ENCODE results near the gene KRT76.
"Not testable (repeated sequence)": the region's sequence is repeated elsewhere in the genome, so short reads cannot be mapped to it uniquely, and the experiment has no call there.

Gene KRT76

GRCh38 chr12:52795332-52795674, 18.2 kb upstream of the KRT76 start:
- not testable (repeated sequence) for H3K9ac ChIP-seq (ENCODE audit: low read depth, low read length); H3K4me3 ChIP-seq (ENCODE audit: low read length); H3K4me1 ChIP-seq (ENCODE audit: insufficient read depth, low read length); H3K27me3 ChIP-seq (ENCODE audit: insufficient read depth, low read length); H3K9me3 ChIP-seq (ENCODE audit: insufficient read depth, low read depth, low read length); H3K27ac ChIP-seq (ENCODE audit: low read depth, low read length); H3K36me3 ChIP-seq (ENCODE audit: insufficient read depth, low read length)
- 95% methylated on average over 2 of the region's 2 CpGs for WGBS

- Histone ChIP-seq H3K27ac (ENCODE audit: low read depth, low read length) (no peak overlapping the region), H3K4me3 (ENCODE audit: low read length) (no peak overlapping the region), H3K36me3 (ENCODE audit: insufficient read depth, low read length) (no peaks in the 10 kb centered on the region), H3K27me3 (ENCODE audit: insufficient read depth, low read length) (no peaks in the 10 kb centered on the region), H3K9ac (ENCODE audit: low read depth, low read length) (no peak overlapping the region), H3K4me1 (ENCODE audit: insufficient read depth, low read length) (0 out of 2 replicates have a peak, but pooled peaks cover 1% of the 10 kb centered on the region), H3K9me3 (ENCODE audit: insufficient read depth, low read depth, low read length) (no peaks in the 10 kb centered on the region)
- WGBS = 89% methylated on average over 5 of the region's 5 CpGs
These were observed 17.6 kb upstream of the KRT76 start for GRCh38 chr12:52794479-52795331.

GRCh38 chr12:52792185-52793029, 15.3 kb upstream of the KRT76 start:
- WGBS = 95% methylated on average over 10 of the region's 10 CpGs
- H3K36me3 ChIP-seq (ENCODE audit: insufficient read depth, low read length) = no peaks in the 10 kb centered on the region

GRCh38 chr12:52791271-52792184, 14.4 kb upstream of the KRT76 start:
- Histone ChIP-seq H3K9ac (ENCODE audit: low read depth, low read length) (no peak overlapping the region), H3K9me3 (ENCODE audit: insufficient read depth, low read depth, low read length) (no peaks in the 10 kb centered on the region), H3K36me3 (ENCODE audit: insufficient read depth, low read length) (no peaks in the 10 kb centered on the region), H3K27me3 (ENCODE audit: insufficient read depth, low read length) (no peaks in the 10 kb centered on the region), H3K4me3 (ENCODE audit: low read length) (no peak overlapping the region), H3K27ac (ENCODE audit: low read depth, low read length) (no peak overlapping the region), H3K4me1 (ENCODE audit: insufficient read depth, low read length) (no peaks in the 10 kb centered on the region)
- WGBS = 93% methylated on average over 12 of the region's 12 CpGs

More at GRCh38 chr12:52792185-52793029, 15.3 kb upstream of the KRT76 start:
- Histone ChIP-seq H3K9me3 (ENCODE audit: insufficient read depth, low read depth, low read length) (no peaks in the 10 kb centered on the region), H3K27me3 (ENCODE audit: insufficient read depth, low read length) (no peaks in the 10 kb centered on the region), H3K4me3 (ENCODE audit: low read length) (no peak overlapping the region), H3K9ac (ENCODE audit: low read depth, low read length) (no peak overlapping the region), H3K27ac (ENCODE audit: low read depth, low read length) (no peak overlapping the region), H3K4me1 (ENCODE audit: insufficient read depth, low read length) (no peaks in the 10 kb centered on the region)

GRCh38 chr12:52790427-52791270, 13.5 kb upstream of the KRT76 start:
- Histone ChIP-seq H3K4me1 (ENCODE audit: insufficient read depth, low read length) (no peaks in the 10 kb centered on the region), H3K27ac (ENCODE audit: low read depth, low read length) (no peak overlapping the region), H3K36me3 (ENCODE audit: insufficient read depth, low read length) (no peaks in the 10 kb centered on the region), H3K9me3 (ENCODE audit: insufficient read depth, low read depth, low read length) (no peaks in the 10 kb centered on the region), H3K9ac (ENCODE audit: low read depth, low read length) (no peak overlapping the region), H3K27me3 (ENCODE audit: insufficient read depth, low read length) (no peaks in the 10 kb centered on the region), H3K4me3 (ENCODE audit: low read length) (no peak overlapping the region)
- 91% methylated on average over 19 of the region's 19 CpGs for WGBS

- Histone ChIP-seq H3K9me3 (ENCODE audit: insufficient read depth, low read depth, low read length) (no peaks in the 10 kb centered on the region), H3K27me3 (ENCODE audit: insufficient read depth, low read length) (no peaks in the 10 kb centered on the region), H3K27ac (ENCODE audit: low read depth, low read length) (no peak overlapping the region), H3K9ac (ENCODE audit: low read depth, low read length) (no peak overlapping the region), H3K36me3 (ENCODE audit: insufficient read depth, low read length) (no peaks in the 10 kb centered on the region), H3K4me1 (ENCODE audit: insufficient read depth, low read length) (no peaks in the 10 kb centered on the region), H3K4me3 (ENCODE audit: low read length) (no peak overlapping the region)
- WGBS = 95% methylated on average over 50 of the region's 50 CpGs
These were observed 12.7 kb upstream of the KRT76 start for GRCh38 chr12:52789637-52790426.

- no peak overlapping the region for H3K27ac ChIP-seq (ENCODE audit: low read depth, low read length)
- H3K9ac ChIP-seq (ENCODE audit: low read depth, low read length) = no peak overlapping the region
- H3K4me1 ChIP-seq (ENCODE audit: insufficient read depth, low read length) = no peaks in the 10 kb centered on the region
- no peaks in the 10 kb centered on the region for H3K36me3 ChIP-seq (ENCODE audit: insufficient read depth, low read length)
- no peaks in the 10 kb centered on the region for H3K27me3 ChIP-seq (ENCODE audit: insufficient read depth, low read length)
- WGBS = 94% methylated on average over 11 of the region's 11 CpGs
- H3K4me3 ChIP-seq (ENCODE audit: low read length) = no peak overlapping the region
- no peaks in the 10 kb centered on the region for H3K9me3 ChIP-seq (ENCODE audit: insufficient read depth, low read depth, low read length)
These were observed 11.9 kb upstream of the KRT76 start for GRCh38 chr12:52788876-52789636.

GRCh38 chr12:52788192-52788875, 11.2 kb upstream of the KRT76 start:
- no peaks in the 10 kb centered on the region for H3K4me1 ChIP-seq (ENCODE audit: insufficient read depth, low read length)
- no peak overlapping the region for H3K4me3 ChIP-seq (ENCODE audit: low read length)
- no peak overlapping the region for H3K9ac ChIP-seq (ENCODE audit: low read depth, low read length)
- no peaks in the 10 kb centered on the region for H3K36me3 ChIP-seq (ENCODE audit: insufficient read depth, low read length)
- H3K27ac ChIP-seq (ENCODE audit: low read depth, low read length) = no peak overlapping the region
- H3K27me3 ChIP-seq (ENCODE audit: insufficient read depth, low read length) = no peaks in the 10 kb centered on the region
- WGBS = 74% methylated on average over 6 of the region's 6 CpGs
- H3K9me3 ChIP-seq (ENCODE audit: insufficient read depth, low read depth, low read length) = no peaks in the 10 kb centered on the region
